Activated CD4-positive, CD25-positive, alpha-beta regulatory T cell treated with anti-CD3 and anti-CD28 coated beads, Interleukin-2, amount 50 U/mL, for 72 hours (primary cell): ENCODE measurements around the gene RMDN3.

Experiments
- DNase-seq: peaks from one replicate; pipeline ENCODE4 v3.0.0; 2021

The RMDN3 gene

GRCh38 chr15:40746916-40747418 is 8.1 kb downstream of the RMDN3 start:
- DNase-seq: no peak

- DNase-seq: no peak
These were observed 10.3 kb downstream of the RMDN3 start for GRCh38 chr15:40744815-40745152.

- DNase-seq: no peak
These were observed 10.9 kb downstream of the RMDN3 start for GRCh38 chr15:40743921-40744814.

GRCh38 chr15:40743485-40743901 is 11.6 kb downstream of the RMDN3 start:
- DNase-seq: no peak

GRCh38 chr15:40739854-40740253 is 15.2 kb downstream of the RMDN3 start:
- DNase-seq: no peak

- no peak for DNase-seq
These were observed 16.0 kb downstream of the RMDN3 start for GRCh38 chr15:40739047-40739446.

- no peak for DNase-seq
These were observed 18.0 kb downstream of the RMDN3 start for GRCh38 chr15:40737048-40737447.

- no peak for DNase-seq
These were observed 18.5 kb downstream of the RMDN3 start for GRCh38 chr15:40736575-40736974.

GRCh38 chr15:40731034-40731433 is 24.0 kb downstream of the RMDN3 start:
- DNase-seq: no peak

- DNase-seq: no peak
These were observed 31.1 kb downstream of the RMDN3 start for GRCh38 chr15:40723919-40724318.

- DNase-seq: no peak
These were observed 32.1 kb downstream of the RMDN3 start for GRCh38 chr15:40722934-40723333.

GRCh38 chr15:40722354-40722753 is 32.7 kb downstream of the RMDN3 start:
- no peak for DNase-seq

- no peak for DNase-seq
These were observed 33.4 kb downstream of the RMDN3 start for GRCh38 chr15:40721701-40722100.

GRCh38 chr15:40716165-40716564 is 38.9 kb downstream of the RMDN3 start:
- DNase-seq: no peak

- DNase-seq: no peak
These were observed 40.9 kb downstream of the RMDN3 start for GRCh38 chr15:40714144-40714543.

- DNase-seq: no peak
These were observed 48.9 kb downstream of the RMDN3 start for GRCh38 chr15:40706121-40706520.

- no peak for DNase-seq
These were observed 53.0 kb downstream of the RMDN3 start for GRCh38 chr15:40702077-40702476.

GRCh38 chr15:40697916-40698315 is 57.1 kb downstream of the RMDN3 start:
- DNase-seq: no peak

- DNase-seq: no peak
These were observed 58.8 kb downstream of the RMDN3 start for GRCh38 chr15:40696228-40696627.

GRCh38 chr15:40695469-40695890 is 59.6 kb downstream of the RMDN3 start:
- DNase-seq: no peak

- DNase-seq: peak; percentile 94
These were observed 60.2 kb downstream of the RMDN3 start, which contains the start of gene RAD51 for GRCh38 chr15:40694688-40695468. TSS of gene RAD51 (plus strand) at chr15:40695174. CDS start at chr15:40698759, 3,585 bp downstream.

- DNase-seq: no peak
These were observed 61.0 kb downstream of the RMDN3 start for GRCh38 chr15:40693904-40694687.

- DNase-seq: no peak
These were observed 63.3 kb downstream of the RMDN3 start for GRCh38 chr15:40691737-40692136.
